PC-3 (cell line): ENCODE measurements around the gene TANGO6. TPM values are rescaled to one million over a fixed set of nuclear protein-coding genes. Genes with fewer than 3 reads are reported as not detected.

ENCODE experiments used
- ATAC-seq: fragments of 200-7000 bp; cut with Tn5 transposase; 2 replicates; pipeline ENCODE4 v1.9.1; 2020; ENCODE audit warnings: mild to moderate bottlenecking, moderate library complexity
- BruUV-seq: library from RNA; stranded (reverse); fragments of 400-500 nt; replicated peaks from 2 replicates; lab custom pipeline; 2021; lab: Mats Ljungman, UMichigan
- CTCF ChIA-PET: fragments of 300-600 bp; sonication (Branson Sonifier 250); formaldehyde crosslinking; loops from one replicate; lab custom pipeline; 2022; ENCODE audit warnings: antibody characterized with exemption; lab: Charles Lee
- POLR2A ChIA-PET: fragments of 300-600 bp; sonication (Branson Sonifier 250); formaldehyde crosslinking; loops from one replicate; lab custom pipeline; 2022; ENCODE audit warnings: antibody characterized with exemption; ENCODE audit not compliant: unreplicated experiment; lab: Charles Lee
- DNase-seq: peaks from one replicate; pipeline ENCODE4 v3.0.0-alpha.2; 2015
- H2AFZ ChIP-seq: fragments of 300-600 bp; sonication (generic); 2 replicates; pipeline ENCODE4 v1.6.0; 2016; ENCODE audit warnings: antibody characterized with exemption, low read length
- H3F3A ChIP-seq: fragments of 300-600 bp; sonication (generic); one replicate; pipeline ENCODE4 v1.6.0; 2017; ENCODE audit warnings: antibody characterized with exemption, low read length, control low read depth, mild to moderate bottlenecking; ENCODE audit not compliant: unreplicated experiment
- H3K27ac ChIP-seq: fragments of 300-600 bp; sonication (generic); 2 replicates; pipeline ENCODE4 v1.5.1; 2016; ENCODE audit warnings: mild to moderate bottlenecking, low read length
- H3K27me3 ChIP-seq: fragments of 300-600 bp; sonication (generic); 2 replicates; pipeline ENCODE4 v1.6.1; 2016; ENCODE audit warnings: low read length, mixed read lengths
- H3K36me3 ChIP-seq: fragments of 300-600 bp; sonication (generic); 2 replicates; pipeline ENCODE4 v1.6.1; 2016; ENCODE audit warnings: low read depth, mixed run types, low read length, mixed read lengths
- H3K4me1 ChIP-seq: fragments of 300-600 bp; sonication (generic); 2 replicates; pipeline ENCODE4 v1.5.1; 2016; ENCODE audit warnings: low read length; ENCODE audit not compliant: insufficient read depth
- H3K4me2 ChIP-seq: fragments of 300-600 bp; sonication (generic); 2 replicates; pipeline ENCODE4 v1.6.0; 2016; ENCODE audit warnings: low read length
- H3K4me3 ChIP-seq: fragments of 300-600 bp; sonication (generic); 2 replicates; pipeline ENCODE4 v1.5.1; 2016; ENCODE audit warnings: mild to moderate bottlenecking, low read length, mixed read lengths
- H3K79me2 ChIP-seq: fragments of 300-600 bp; sonication (generic); 2 replicates; pipeline ENCODE4 v1.6.1; 2017; ENCODE audit warnings: low read length, mixed read lengths
- H3K9ac ChIP-seq: fragments of 300-600 bp; sonication (generic); 2 replicates; pipeline ENCODE4 v1.6.0; 2016; ENCODE audit warnings: mild to moderate bottlenecking, low read length
- H3K9me2 ChIP-seq: fragments of 300-600 bp; sonication (generic); replicated peaks from 2 replicates; pipeline ENCODE4 v1.6.1; 2016; ENCODE audit warnings: mixed run types, low read length, mixed read lengths
- H3K9me3 ChIP-seq: fragments of 300-600 bp; sonication (generic); 2 replicates; pipeline ENCODE4 v1.6.1; 2016; ENCODE audit warnings: low read length, mixed read lengths
- H4K20me1 ChIP-seq: fragments of 300-600 bp; sonication (generic); 2 replicates; pipeline ENCODE4 v1.6.1; 2016; ENCODE audit warnings: low read length, mixed read lengths
- EZH2 ChIP-seq: fragments of 300-600 bp; sonication (generic); IDR thresholded peaks from one replicate; pipeline ENCODE4 v1.6.1; 2017; ENCODE audit warnings: antibody characterized with exemption, mild to moderate bottlenecking, low read length; ENCODE audit not compliant: unreplicated experiment
- EZH2phosphoT487 ChIP-seq: fragments of 300-600 bp; sonication (generic); IDR thresholded peaks from 2 replicates; pipeline ENCODE4 v1.6.1; 2018; ENCODE audit warnings: mild to moderate bottlenecking, antibody characterized with exemption, low read length, borderline replicate concordance
- intact Hi-C: fragments of 100-400 bp; cut with micrococcal nuclease; formaldehyde crosslinking; loops from 2 replicates; pipeline ENCODE4 v1.9.0; 2023
- total RNA-seq: library from RNA; depleted of rRNA; stranded (reverse); fragments of >200 nt; gene quantifications from 2 replicates; pipeline ENCODE4 v1.2.3, GENCODE V29; 2014
- TF ChIP-seq, protein P1 (sequence below): fragments of 300-600 bp; sonication (generic); conservative IDR thresholded peaks from 2 replicates; pipeline ENCODE4 v1.5.1; 2017; ENCODE audit warnings: antibody characterized with exemption, low read depth, mild to moderate bottlenecking, low read length

The TANGO6 gene
- total RNA-seq, 1 experiment from 2014 or later, result 9.4 TPM

GRCh38 chr16:68887107-68887506 lies 43.8 kb downstream of the TANGO6 start:
- H3K79me2 ChIP-seq, result no peaks in the 10 kb centered on the region
- ATAC-seq, result no peak
- DNase-seq, result no peak
- no peak overlapping the region for H3K9ac ChIP-seq
- POLR2A ChIA-PET, result no interaction called here
- no peak overlapping the region for H3K4me3 ChIP-seq
- no peaks in the 10 kb centered on the region for H3K27me3 ChIP-seq
- H3K9me3 ChIP-seq, result no peaks in the 10 kb centered on the region
- no peaks in the 10 kb centered on the region for H3K4me1 ChIP-seq
- no TSS peak for BruUV-seq
- no peak for TF ChIP-seq EZH2
- TF ChIP-seq, protein P1, sequence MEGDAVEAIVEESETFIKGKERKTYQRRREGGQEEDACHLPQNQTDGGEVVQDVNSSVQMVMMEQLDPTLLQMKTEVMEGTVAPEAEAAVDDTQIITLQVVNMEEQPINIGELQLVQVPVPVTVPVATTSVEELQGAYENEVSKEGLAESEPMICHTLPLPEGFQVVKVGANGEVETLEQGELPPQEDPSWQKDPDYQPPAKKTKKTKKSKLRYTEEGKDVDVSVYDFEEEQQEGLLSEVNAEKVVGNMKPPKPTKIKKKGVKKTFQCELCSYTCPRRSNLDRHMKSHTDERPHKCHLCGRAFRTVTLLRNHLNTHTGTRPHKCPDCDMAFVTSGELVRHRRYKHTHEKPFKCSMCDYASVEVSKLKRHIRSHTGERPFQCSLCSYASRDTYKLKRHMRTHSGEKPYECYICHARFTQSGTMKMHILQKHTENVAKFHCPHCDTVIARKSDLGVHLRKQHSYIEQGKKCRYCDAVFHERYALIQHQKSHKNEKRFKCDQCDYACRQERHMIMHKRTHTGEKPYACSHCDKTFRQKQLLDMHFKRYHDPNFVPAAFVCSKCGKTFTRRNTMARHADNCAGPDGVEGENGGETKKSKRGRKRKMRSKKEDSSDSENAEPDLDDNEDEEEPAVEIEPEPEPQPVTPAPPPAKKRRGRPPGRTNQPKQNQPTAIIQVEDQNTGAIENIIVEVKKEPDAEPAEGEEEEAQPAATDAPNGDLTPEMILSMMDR, result no peak
- TF ChIP-seq EZH2phosphoT487, result no peak
- H3F3A ChIP-seq, result no peaks in the 10 kb centered on the region
- no peak overlapping the region for H3K27ac ChIP-seq
- no peak overlapping the region for H2AFZ ChIP-seq
- no peaks in the 10 kb centered on the region for H3K36me3 ChIP-seq
- CTCF ChIA-PET, result no interaction called here
- H3K4me2 ChIP-seq, result no peak overlapping the region
- H4K20me1 ChIP-seq, result no peaks in the 10 kb centered on the region
- no peaks in the 10 kb centered on the region for H3K9me2 ChIP-seq
- intact Hi-C loops, result no loop called here

GRCh38 chr16:68889508-68890150 lies 46.3 kb downstream of the TANGO6 start:
- no peaks in the 10 kb centered on the region for H3K27me3 ChIP-seq
- CTCF ChIA-PET, result no interaction called here
- H3K4me3 ChIP-seq, result no peak overlapping the region
- intact Hi-C loops, result no loop called here
- DNase-seq, result no peak
- no peak overlapping the region for H3K27ac ChIP-seq
- BruUV-seq, result no TSS peak
- no peaks in the 10 kb centered on the region for H3K79me2 ChIP-seq
- H3K9me3 ChIP-seq, result no peaks in the 10 kb centered on the region
- H3K4me2 ChIP-seq, result no peak overlapping the region
- H2AFZ ChIP-seq, result no peak overlapping the region
- H4K20me1 ChIP-seq, result no peaks in the 10 kb centered on the region
- H3F3A ChIP-seq, result no peaks in the 10 kb centered on the region
- TF ChIP-seq EZH2phosphoT487 (no peak), EZH2 (no peak)
- no peak for ATAC-seq
- no peaks in the 10 kb centered on the region for H3K9me2 ChIP-seq
- POLR2A ChIA-PET, result no interaction called here
- H3K9ac ChIP-seq, result no peak overlapping the region
- no peaks in the 10 kb centered on the region for H3K36me3 ChIP-seq
- no peaks in the 10 kb centered on the region for H3K4me1 ChIP-seq

DNA sequence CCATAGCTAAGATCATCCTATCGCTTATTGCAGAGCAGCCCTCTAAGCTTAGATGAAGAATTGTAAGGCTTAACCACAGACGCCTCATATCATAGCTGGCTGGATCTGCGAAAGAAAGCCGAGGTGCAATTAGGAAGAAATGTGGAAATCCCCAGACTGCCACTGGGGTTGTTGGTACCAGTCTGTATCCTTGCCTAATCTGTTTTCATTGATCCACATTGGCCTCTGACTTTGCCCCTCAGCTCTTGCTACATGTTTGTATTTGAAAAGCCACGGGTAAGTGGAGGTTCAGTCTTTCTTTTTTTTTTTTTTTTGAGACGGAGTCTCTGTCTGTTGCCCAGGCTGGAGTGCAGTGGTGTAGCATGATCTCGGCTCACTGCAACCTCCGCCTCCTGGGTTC lies 48.9 kb downstream of the TANGO6 start:
- TF ChIP-seq, protein P1, result no peak
- TF ChIP-seq EZH2, result no peak
- no peak for TF ChIP-seq EZH2phosphoT487
- DNase-seq (no peak), ATAC-seq (no peak)
- Histone ChIP-seq H3K4me3 (no peak overlapping the region), H3K4me2 (no peak overlapping the region), H3K27me3 (no peaks in the 10 kb centered on the region), H3K9ac (no peak overlapping the region), H3K9me2 (no peaks in the 10 kb centered on the region), H3K36me3 (no peaks in the 10 kb centered on the region), H2AFZ (no peak overlapping the region), H3K4me1 (no peaks in the 10 kb centered on the region), H4K20me1 (no peaks in the 10 kb centered on the region), H3K27ac (no peak overlapping the region), H3F3A (no peaks in the 10 kb centered on the region), H3K79me2 (no peaks in the 10 kb centered on the region), H3K9me3 (no peaks in the 10 kb centered on the region)
- intact Hi-C loops, result no loop called here
- CTCF ChIA-PET, result no interaction called here
- BruUV-seq, result no TSS peak
- POLR2A ChIA-PET, result no interaction called here
